Caco-2 (cell line): ENCODE results near the gene SRRD. TPM values are rescaled to one million over a fixed set of nuclear protein-coding genes. Genes with fewer than 3 reads are reported as not detected.

Experiments used
- Bru-seq: library from RNA; stranded (reverse); fragments of 400-500 nt; gene quantifications from one replicate; lab custom pipeline; 2021; lab: Mats Ljungman, UMichigan
- BruChase-seq, 2 experiments: library from RNA; stranded (reverse); fragments of 400-500 nt; gene quantifications; one replicate each; lab custom pipeline; 2021; lab: Mats Ljungman, UMichigan
- BruUV-seq: library from RNA; stranded (reverse); fragments of 400-500 nt; replicated peaks from 2 replicates; lab custom pipeline; 2021; lab: Mats Ljungman, UMichigan
- CTCF ChIA-PET: fragments of 300-600 bp; sonication (Branson Sonifier 250); formaldehyde crosslinking; loops from one replicate; lab custom pipeline; 2022; ENCODE audit warnings: antibody characterized with exemption; lab: Charles Lee
- POLR2A ChIA-PET: fragments of 300-600 bp; sonication (Branson Sonifier 250); formaldehyde crosslinking; loops from one replicate; lab custom pipeline; 2022; ENCODE audit warnings: antibody characterized with exemption; lab: Charles Lee
- DNase-seq, 2 experiments: peaks; one replicate each; pipeline versions ENCODE4 v3.0.0 to v3.0.0-alpha.2; 2020 to 2022
- H3K27me3 ChIP-seq: replicated peaks from 2 replicates; pipeline ENCODE4 v1.6.0; 2011; ENCODE audit warnings: low read length; ENCODE audit not compliant: control insufficient read depth, insufficient read depth
- H3K36me3 ChIP-seq: 2 replicates; pipeline ENCODE4 v1.5.1; 2011; ENCODE audit warnings: low read length; ENCODE audit not compliant: control insufficient read depth, insufficient read depth
- H3K4me1 ChIP-seq: fragments of 250-450 bp; sonication (Bioruptor Pico); 2 replicates; pipeline ENCODE4 v1.5.1; 2020; ENCODE audit warnings: mild to moderate bottlenecking
- H3K4me3 ChIP-seq: 2 replicates; pipeline ENCODE4 v1.5.1; 2011; ENCODE audit warnings: low read depth, mild to moderate bottlenecking, control low read depth, low read length
- H3K9me3 ChIP-seq: fragments of 250-450 bp; sonication (Bioruptor Pico); 2 replicates; pipeline ENCODE4 v1.5.1; 2020; ENCODE audit warnings: mild to moderate bottlenecking, moderate library complexity
- H3K27ac Mint-ChIP-seq: one replicate; pipeline ENCODE4 v1.8.0; 2022; ENCODE audit warnings: mixed read lengths; ENCODE audit not compliant: unreplicated experiment
- H3K27me3 Mint-ChIP-seq: one replicate; pipeline ENCODE4 v1.8.0; 2022; ENCODE audit warnings: mixed read lengths; ENCODE audit not compliant: insufficient read depth, unreplicated experiment
- H3K36me3 Mint-ChIP-seq: one replicate; pipeline ENCODE4 v1.8.0; 2022; ENCODE audit warnings: mild to moderate bottlenecking, mixed read lengths; ENCODE audit not compliant: insufficient read depth, unreplicated experiment
- H3K4me1 Mint-ChIP-seq: one replicate; pipeline ENCODE4 v1.8.0; 2022; ENCODE audit warnings: low read depth, mixed read lengths; ENCODE audit not compliant: unreplicated experiment
- H3K4me3 Mint-ChIP-seq: one replicate; pipeline ENCODE4 v1.8.0; 2022; ENCODE audit warnings: mild to moderate bottlenecking, moderate library complexity, mixed read lengths; ENCODE audit not compliant: unreplicated experiment
- H3K9me3 Mint-ChIP-seq: one replicate; pipeline ENCODE4 v1.8.0; 2022; ENCODE audit warnings: mixed read lengths; ENCODE audit not compliant: unreplicated experiment
- intact Hi-C: fragments of 100-400 bp; cut with micrococcal nuclease; formaldehyde crosslinking; loops from one replicate; pipeline ENCODE4 v1.10.0; 2022; ENCODE audit not compliant: unreplicated experiment
- long read RNA-seq: library from polyadenylated mRNA; stranded (forward); transcript quantifications from one replicate; pipeline ENCODE4 v2.0.0, GENCODE V29; 2022
- total RNA-seq: library from RNA; stranded (reverse); gene quantifications from 2 replicates; pipeline ENCODE4 v1.2.3, GENCODE V29; 2022
- TF ChIP-seq, protein P1 (sequence below), 2 experiments: fragments of 200-600 bp in 1 of 2; IDR thresholded peaks; 1 replicate in 1 of 2; 2 replicates in 1 of 2; pipeline versions ENCODE4 v1.5.1 to v1.8.0; 2011 to 2022; ENCODE audit warnings: antibody characterized with exemption in 1 of 2, control low read depth in 1 of 2, inconsistent platforms in 1 of 2, low read depth in 1 of 2, low read length in 1 of 2, mild to moderate bottlenecking in 1 of 2, moderate library complexity in 1 of 2; ENCODE audit not compliant: insufficient read depth in 1 of 2, severe bottlenecking in 1 of 2, unreplicated experiment in 1 of 2

The SRRD gene
- total RNA-seq: 19.0 and 21.8 TPM in 2 replicates
- percentile 79 among the genes with signal in this experiment for Bru-seq, nascent RNA
- BruChase-seq, experiment 1, labeled RNA remaining after a 2-hour chase: percentile 84 among the genes with signal in this experiment
- percentile 76 among the genes with signal in this experiment for BruChase-seq, experiment 2, labeled RNA remaining after a 6-hour chase
- long read RNA-seq, full-length matches to known transcripts: 41 of 44 reads
- long read RNA-seq, partial matches to known transcripts: 0 of 44 reads
- long read RNA-seq, other reads (novel, unspliced or antisense): 3 of 44 reads

DNA sequence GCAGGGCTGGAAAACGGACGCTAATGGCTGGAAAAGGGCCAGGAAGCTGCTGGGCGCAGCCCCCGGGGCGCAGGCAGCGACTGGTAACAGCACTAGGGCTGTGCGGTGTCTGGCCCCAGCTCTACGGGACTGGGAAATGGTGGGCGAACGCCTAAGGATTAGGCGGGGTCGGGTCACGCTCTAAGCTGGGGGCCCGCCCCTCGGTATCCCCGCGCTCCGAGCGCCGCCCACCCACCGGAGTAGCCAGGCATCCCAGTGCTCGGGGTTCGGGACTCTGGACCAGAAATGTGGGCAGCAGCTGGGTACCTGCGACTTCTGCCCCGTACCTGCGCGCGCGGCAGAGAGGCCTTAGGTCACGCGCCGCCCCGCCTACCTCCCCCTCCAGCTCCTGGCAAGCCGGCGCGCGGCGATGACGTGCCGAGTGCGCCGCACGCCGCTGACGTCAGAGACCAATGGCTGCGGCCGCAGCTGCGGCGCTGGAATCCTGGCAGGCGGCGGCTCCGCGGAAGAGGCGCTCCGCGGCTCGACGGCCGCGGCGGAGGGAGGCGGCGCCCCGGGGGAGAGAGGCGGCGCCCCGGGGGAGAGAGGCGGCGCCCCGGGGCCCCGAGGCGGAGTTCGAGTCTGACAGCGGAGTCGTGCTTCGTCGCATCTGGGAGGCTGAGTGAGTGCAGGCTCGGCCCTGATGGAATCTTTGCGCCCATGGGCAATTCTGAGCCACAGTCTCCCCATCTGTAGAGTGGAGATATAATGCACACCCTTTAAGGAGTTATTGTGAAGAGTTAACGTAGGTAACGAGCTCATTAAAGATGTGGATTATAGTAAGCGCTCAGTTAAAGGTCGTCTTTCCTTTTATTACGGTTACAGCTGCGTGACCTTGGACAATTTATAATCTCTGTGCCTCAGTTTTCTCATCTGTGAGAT, at the start of gene SRRD, which contains the start of gene HPS4:
SRRD (plus strand) TSS at position 439 of the 921 bp plus-strand sequence; CDS start at position 453, 14 bp downstream.
HPS4 (minus strand) TSS at position 345 of the 921 bp plus-strand sequence. CDS start 2,021 bp downstream, outside the sequence.
- ChIA-PET POLR2A (interaction anchor here (0.7 to 1.7 kb wide), 5 partner anchors 13 to 1435 kb away, joined by 3 to 13 read pairs (median 4); partner anchors contain the start of genes PITPNB and TFIP11), CTCF (interaction anchor here (0.7 to 1.3 kb wide), 2 partner anchors 20 to 119 kb away, joined by 3 to 6 read pairs; no protein-coding TSS in a partner anchor)
- peaks cover 12% of the 10 kb centered on the region; the same call in 1 of the 2 replicates for H3K4me1 ChIP-seq
- H3K4me1 Mint-ChIP-seq: peaks cover 30% of the 10 kb centered on the region
- no peaks in the 10 kb centered on the region for H3K27me3 Mint-ChIP-seq
- peak within 1 kb of the TSS; percentile 98 for H3K4me3 Mint-ChIP-seq
- intact Hi-C loops: no loop called here
- TF ChIP-seq, protein P1, sequence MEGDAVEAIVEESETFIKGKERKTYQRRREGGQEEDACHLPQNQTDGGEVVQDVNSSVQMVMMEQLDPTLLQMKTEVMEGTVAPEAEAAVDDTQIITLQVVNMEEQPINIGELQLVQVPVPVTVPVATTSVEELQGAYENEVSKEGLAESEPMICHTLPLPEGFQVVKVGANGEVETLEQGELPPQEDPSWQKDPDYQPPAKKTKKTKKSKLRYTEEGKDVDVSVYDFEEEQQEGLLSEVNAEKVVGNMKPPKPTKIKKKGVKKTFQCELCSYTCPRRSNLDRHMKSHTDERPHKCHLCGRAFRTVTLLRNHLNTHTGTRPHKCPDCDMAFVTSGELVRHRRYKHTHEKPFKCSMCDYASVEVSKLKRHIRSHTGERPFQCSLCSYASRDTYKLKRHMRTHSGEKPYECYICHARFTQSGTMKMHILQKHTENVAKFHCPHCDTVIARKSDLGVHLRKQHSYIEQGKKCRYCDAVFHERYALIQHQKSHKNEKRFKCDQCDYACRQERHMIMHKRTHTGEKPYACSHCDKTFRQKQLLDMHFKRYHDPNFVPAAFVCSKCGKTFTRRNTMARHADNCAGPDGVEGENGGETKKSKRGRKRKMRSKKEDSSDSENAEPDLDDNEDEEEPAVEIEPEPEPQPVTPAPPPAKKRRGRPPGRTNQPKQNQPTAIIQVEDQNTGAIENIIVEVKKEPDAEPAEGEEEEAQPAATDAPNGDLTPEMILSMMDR (IDR thresholded peaks at IDR 0.05; ENCODE audit: insufficient read depth in 1 of 2, low read depth in 1 of 2, low read length in 1 of 2, severe bottlenecking in 1 of 2, unreplicated experiment in 1 of 2): no peak
- H3K9me3 Mint-ChIP-seq: no peaks in the 10 kb centered on the region
- H3K36me3 ChIP-seq: peaks cover 1% of the 10 kb centered on the region
- H3K9me3 ChIP-seq: no peaks in the 10 kb centered on the region
- DNase-seq: peak; percentile 89 to 93
- no peaks in the 10 kb centered on the region for H3K27me3 ChIP-seq
- BruUV-seq: no TSS peak
- peaks cover 30% of the 10 kb centered on the region for H3K36me3 Mint-ChIP-seq
- H3K27ac Mint-ChIP-seq: peak within 1 kb of the TSS; percentile 96
- peak within 1 kb of the TSS; percentile 82 for H3K4me3 ChIP-seq

DNA sequence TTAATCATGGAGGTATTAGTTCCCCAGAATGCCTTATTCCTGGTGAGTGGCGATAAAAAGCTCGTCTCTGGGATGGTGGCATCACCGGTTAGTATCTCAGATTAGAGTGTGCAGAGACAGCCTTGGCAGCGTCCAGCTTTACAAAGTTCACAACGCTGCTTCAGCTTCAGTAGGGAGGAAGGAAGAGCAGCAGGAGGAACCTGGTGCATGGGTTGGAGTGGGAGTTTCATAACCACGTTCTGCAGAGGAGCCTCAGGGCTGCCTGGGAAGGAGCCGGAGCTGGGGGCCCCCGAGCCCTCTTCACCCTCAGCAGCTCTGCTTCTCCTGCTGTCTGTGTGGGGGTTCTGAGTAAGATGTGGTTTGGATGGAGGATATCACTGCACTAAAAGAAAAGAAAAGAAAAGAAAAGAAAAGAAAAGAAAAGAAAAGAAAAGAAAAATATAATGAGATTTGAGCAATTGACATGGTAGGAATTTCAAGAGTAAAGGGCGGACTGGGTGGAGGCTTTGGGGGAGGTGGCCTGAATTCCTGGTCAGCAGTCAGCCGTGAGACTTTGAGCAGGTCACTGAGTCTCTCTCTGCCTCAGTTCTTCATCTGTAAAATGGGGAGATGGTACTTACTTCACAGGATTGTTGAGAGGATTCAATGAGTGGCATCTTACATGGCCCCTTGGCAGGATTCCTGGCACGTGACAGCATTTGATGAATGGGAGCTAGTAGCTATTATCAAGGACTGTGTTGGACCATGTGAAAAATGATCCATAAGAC, 48.2 kb upstream of the SRRD start:
- Histone ChIP-seq H3K9me3 (no peaks in the 10 kb centered on the region), H3K27me3 (no peaks in the 10 kb centered on the region), H3K36me3 (no peaks in the 10 kb centered on the region), H3K4me1 (no peaks in the 10 kb centered on the region), H3K4me3 (no peak overlapping the region)
- intact Hi-C loops: no loop called here
- no peaks in the 10 kb centered on the region for H3K9me3 Mint-ChIP-seq
- no peaks in the 10 kb centered on the region for H3K36me3 Mint-ChIP-seq
- no TSS peak for BruUV-seq
- H3K27ac Mint-ChIP-seq: no peak overlapping the region
- DNase-seq: no peak
- H3K27me3 Mint-ChIP-seq: peaks cover 14% of the 10 kb centered on the region
- no peaks in the 10 kb centered on the region for H3K4me1 Mint-ChIP-seq
- H3K4me3 Mint-ChIP-seq: no peak overlapping the region
- CTCF ChIA-PET: interaction anchor here (2.2 kb wide), 1 partner anchor 71 kb away, joined by 10 read pairs; no protein-coding TSS in a partner anchor
- TF ChIP-seq, protein P1 (IDR thresholded peaks at IDR 0.05; ENCODE audit: insufficient read depth in 1 of 2, low read depth in 1 of 2, low read length in 1 of 2, severe bottlenecking in 1 of 2, unreplicated experiment in 1 of 2): no peak
- POLR2A ChIA-PET: no interaction called here
